Mesendoderm (in vitro differentiated cells): ENCODE results near the gene GRK3. TPM values are rescaled to one million over a fixed set of nuclear protein-coding genes. Genes with fewer than 3 reads are reported as not detected.
A peak's percentile ranks its signal among the peaks of the same experiment; 100 is the strongest.
"Not testable (repeated sequence)": the region's sequence is repeated elsewhere in the genome, so short reads cannot be mapped to it uniquely, and the experiment has no call there.

Experiments used
- DNase-seq: peaks from one replicate; pipeline ENCODE4 v3.0.0; 2013
- H2AK5ac ChIP-seq: 2 replicates; pipeline ENCODE4 v1.6.1; 2013; ENCODE audit warnings: low read length, inconsistent platforms
- H2BK120ac ChIP-seq: 2 replicates; pipeline ENCODE4 v1.6.1; 2013; ENCODE audit warnings: low read depth, mild to moderate bottlenecking, low read length, moderate library complexity, mixed read lengths
- H2BK15ac ChIP-seq: replicated peaks from 2 replicates; pipeline ENCODE4 v1.6.1; 2013; ENCODE audit warnings: low read depth, mild to moderate bottlenecking, moderate library complexity
- H2BK5ac ChIP-seq: 2 replicates; pipeline ENCODE4 v1.6.1; 2013; ENCODE audit warnings: low read length, inconsistent platforms
- H3K18ac ChIP-seq: 2 replicates; pipeline ENCODE4 v1.6.1; 2013; ENCODE audit warnings: mild to moderate bottlenecking, low read length, mixed read lengths
- H3K23ac ChIP-seq: one replicate; pipeline ENCODE4 v1.6.1; 2013; ENCODE audit warnings: low read length
- H3K27ac ChIP-seq: 2 replicates; pipeline ENCODE4 v1.5.1; 2013; ENCODE audit warnings: low read depth, mild to moderate bottlenecking, inconsistent platforms, low read length, moderate library complexity
- H3K27me3 ChIP-seq: 2 replicates; pipeline ENCODE4 v1.6.1; 2013; ENCODE audit warnings: low read length, control low read depth, mild to moderate bottlenecking, inconsistent platforms; ENCODE audit not compliant: insufficient read depth, poor library complexity
- H3K36me3 ChIP-seq: 2 replicates; pipeline ENCODE4 v1.6.1; 2013; ENCODE audit warnings: low read length, inconsistent platforms; ENCODE audit not compliant: control insufficient read depth, insufficient read depth
- H3K4ac ChIP-seq: one replicate; pipeline ENCODE4 v1.6.1; 2013; ENCODE audit warnings: low read depth, mild to moderate bottlenecking, low read length, moderate library complexity
- H3K4me1 ChIP-seq: 2 replicates; pipeline ENCODE4 v1.6.1; 2013; ENCODE audit warnings: low read depth, low read length, inconsistent platforms; ENCODE audit not compliant: control insufficient read depth
- H3K4me2 ChIP-seq: 2 replicates; pipeline ENCODE4 v1.6.1; 2013; ENCODE audit warnings: low read length
- H3K4me3 ChIP-seq: 2 replicates; pipeline ENCODE4 v1.5.1; 2013; ENCODE audit warnings: mild to moderate bottlenecking, low read length
- H3K56ac ChIP-seq: one replicate; pipeline ENCODE4 v1.6.1; 2013; ENCODE audit warnings: low read length
- H3K79me1 ChIP-seq: 2 replicates; pipeline ENCODE4 v1.6.1; 2013; ENCODE audit warnings: low read length, inconsistent platforms
- H3K79me2 ChIP-seq: 2 replicates; pipeline ENCODE4 v1.6.1; 2013; ENCODE audit warnings: mild to moderate bottlenecking, low read length; ENCODE audit not compliant: control insufficient read depth, insufficient read depth
- H3K9ac ChIP-seq: 2 replicates; pipeline ENCODE4 v1.6.1; 2013; ENCODE audit warnings: low read length, inconsistent platforms
- H4K5ac ChIP-seq: one replicate; pipeline ENCODE4 v1.6.1; 2013; ENCODE audit warnings: low read length
- H4K8ac ChIP-seq: one replicate; pipeline ENCODE4 v1.6.1; 2013; ENCODE audit warnings: low read depth, mild to moderate bottlenecking, control low read depth, low read length, moderate library complexity
- WGBS: extraction: QIAGEN DNeasy Blood & Tissue Kit; methylation state at CpG from one replicate; pipeline ENCODE4 v1.1.7; 2013; ENCODE audit warnings: low lambda C conversion rate, missing lambda C conversion rate; ENCODE audit not compliant: insufficient coverage; ENCODE audit errors: extremely low coverage; 5-methylcytosine and 5-hydroxymethylcytosine counted together
- polyA plus RNA-seq, 2 experiments: library from polyadenylated mRNA; stranded (reverse); fragments of 200-250 nt; gene quantifications; one replicate each; pipeline ENCODE4 v1.2.3, GENCODE V29; 2013

GRK3 gene
- 6.8 TPM for polyA plus RNA-seq (2013, experiment 1 of 2)
- 6.8 TPM for polyA plus RNA-seq (2013, experiment 2 of 2)

GRCh38 chr22:25564320-25564978, at the start of gene GRK3:
GRK3 (plus strand) TSS chr22:25564675; CDS start chr22:25565041, 366 bp downstream.
- Histone ChIP-seq H3K23ac (no peak within 1 kb of the TSS), H3K18ac (peak within 1 kb of the TSS; percentile 70), H3K4me1 (no peaks in the 10 kb centered on the region), H2BK5ac (no peak within 1 kb of the TSS), H3K79me2 (no peaks in the 10 kb centered on the region), H3K4ac (no peak within 1 kb of the TSS), H3K27ac (no peak within 1 kb of the TSS), H4K8ac (no peak within 1 kb of the TSS), H2BK15ac (no peak within 1 kb of the TSS), H3K56ac (peak within 1 kb of the TSS; percentile 86), H3K27me3 (peaks cover 4% of the 10 kb centered on the region), H4K5ac (no peak within 1 kb of the TSS), H3K36me3 (no peaks in the 10 kb centered on the region), H2AK5ac (no peak within 1 kb of the TSS), H3K4me3 (peak within 1 kb of the TSS; percentile 69), H3K4me2 (peak within 1 kb of the TSS; percentile 97), H3K9ac (peak within 1 kb of the TSS; percentile 74), H3K79me1 (no peaks in the 10 kb centered on the region), H2BK120ac (no peak within 1 kb of the TSS)
- WGBS = no CpG with 5 or more reads among the region's 73 CpGs
- peak; percentile 78 for DNase-seq

GRCh38 chr22:25518000-25518663, 46.3 kb upstream of the GRK3 start:
- H3K9ac ChIP-seq = no peak overlapping the region
- no peak overlapping the region for H3K23ac ChIP-seq
- WGBS = 100% methylated on average over 1 of the region's 12 CpGs
- H3K27ac ChIP-seq = no peak overlapping the region
- H4K8ac ChIP-seq = no peak overlapping the region
- H3K4ac ChIP-seq = no peak overlapping the region
- H3K4me1 ChIP-seq = no peaks in the 10 kb centered on the region
- H3K4me3 ChIP-seq = no peak overlapping the region
- no peaks in the 10 kb centered on the region for H3K79me2 ChIP-seq
- no peak overlapping the region for H3K56ac ChIP-seq
- H3K4me2 ChIP-seq = no peak overlapping the region
- H3K79me1 ChIP-seq = no peaks in the 10 kb centered on the region
- H4K5ac ChIP-seq = no peak overlapping the region
- DNase-seq = no peak
- no peak overlapping the region for H2BK5ac ChIP-seq
- H3K36me3 ChIP-seq = no peaks in the 10 kb centered on the region
- no peak overlapping the region for H2BK15ac ChIP-seq
- H2AK5ac ChIP-seq = no peak overlapping the region
- no peak overlapping the region for H2BK120ac ChIP-seq
- H3K27me3 ChIP-seq = no peaks in the 10 kb centered on the region
- H3K18ac ChIP-seq = no peak overlapping the region

DNA sequence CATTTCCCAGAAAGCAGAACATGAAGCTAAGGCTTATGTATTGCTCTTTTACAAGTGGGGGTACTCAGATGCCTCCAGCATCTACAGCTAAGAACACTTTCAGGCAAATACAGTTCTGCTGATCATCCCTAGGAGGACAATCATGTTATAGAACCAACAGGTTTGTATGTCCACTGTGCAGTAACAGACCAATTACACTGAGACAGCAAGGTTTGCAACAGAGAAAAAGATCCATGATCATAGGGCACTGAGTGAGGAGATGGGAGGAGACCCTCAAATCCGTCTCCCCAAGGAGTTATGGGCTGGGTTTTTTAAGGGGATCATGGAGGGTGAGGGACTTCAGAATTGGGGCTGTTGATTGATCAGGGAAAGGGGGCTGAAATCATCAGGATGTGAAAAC, 39.1 kb upstream of the GRK3 start:
- H3K4me3 ChIP-seq = no peak overlapping the region
- WGBS = no CpG with 5 or more reads among the region's 1 CpG
- H3K79me1 ChIP-seq = no peaks in the 10 kb centered on the region
- no peak overlapping the region for H2BK120ac ChIP-seq
- H4K5ac ChIP-seq = no peak overlapping the region
- no peaks in the 10 kb centered on the region for H3K27me3 ChIP-seq
- no peak overlapping the region for H2BK15ac ChIP-seq
- H3K23ac ChIP-seq = no peak overlapping the region
- no peak overlapping the region for H3K27ac ChIP-seq
- H2AK5ac ChIP-seq = no peak overlapping the region
- no peaks in the 10 kb centered on the region for H3K4me1 ChIP-seq
- H3K56ac ChIP-seq = no peak overlapping the region
- no peak overlapping the region for H2BK5ac ChIP-seq
- H3K79me2 ChIP-seq = no peaks in the 10 kb centered on the region
- H3K9ac ChIP-seq = no peak overlapping the region
- DNase-seq = no peak
- no peak overlapping the region for H3K18ac ChIP-seq
- H3K4me2 ChIP-seq = no peak overlapping the region
- no peak overlapping the region for H3K4ac ChIP-seq
- no peaks in the 10 kb centered on the region for H3K36me3 ChIP-seq
- no peak overlapping the region for H4K8ac ChIP-seq

DNA sequence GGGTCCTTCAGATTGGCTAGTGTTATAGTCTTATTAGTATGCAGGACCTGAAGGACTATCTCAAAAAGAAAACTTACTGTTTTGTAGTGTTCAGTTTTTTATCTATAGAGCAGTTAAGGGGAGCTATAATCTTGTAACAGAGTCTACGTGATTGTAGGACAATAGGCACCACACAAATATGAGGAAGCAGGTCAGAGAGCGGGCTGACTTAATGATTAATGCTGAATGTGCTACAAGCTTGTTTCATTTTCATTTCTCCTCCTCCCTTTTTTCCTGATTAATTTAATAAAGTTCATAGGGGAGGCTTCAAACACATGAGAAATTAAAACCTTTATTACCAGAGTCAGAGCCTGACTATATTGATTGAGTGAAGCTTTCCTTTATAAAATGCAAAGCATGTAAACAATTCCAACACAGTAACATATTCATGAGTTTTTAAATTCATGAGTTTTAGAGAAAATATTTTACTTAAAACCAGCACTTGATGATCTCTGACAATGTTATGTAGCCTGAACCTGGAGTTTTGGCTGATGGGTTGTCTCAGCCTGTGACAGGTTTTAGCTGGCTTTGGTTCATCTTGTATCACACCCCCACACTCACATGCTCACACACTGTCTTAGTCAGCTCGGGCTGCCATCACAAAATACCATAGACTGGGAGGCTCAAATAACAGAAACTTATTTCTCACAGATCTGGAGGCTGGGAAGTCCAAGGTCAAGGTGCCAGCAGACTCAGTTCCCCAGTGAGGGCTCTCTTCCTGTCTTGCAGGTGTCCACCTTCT, 38.5 kb upstream of the GRK3 start:
- not testable (repeated sequence) for H3K18ac ChIP-seq, H3K79me2 ChIP-seq, H4K8ac ChIP-seq, DNase-seq, H3K9ac ChIP-seq, H3K4me1 ChIP-seq, H3K79me1 ChIP-seq, H2BK5ac ChIP-seq, H2BK15ac ChIP-seq, H4K5ac ChIP-seq, H3K56ac ChIP-seq, H3K27ac ChIP-seq, H3K4ac ChIP-seq, H3K4me3 ChIP-seq, H3K4me2 ChIP-seq, H3K27me3 ChIP-seq, H2BK120ac ChIP-seq, H3K23ac ChIP-seq, H3K36me3 ChIP-seq, H2AK5ac ChIP-seq
- WGBS = no CpG with 5 or more reads among the region's 3 CpGs

GRCh38 chr22:25527016-25527415, 37.5 kb upstream of the GRK3 start:
- WGBS = no CpG with 5 or more reads among the region's 1 CpG
- not testable (repeated sequence) for H2AK5ac ChIP-seq

More at GRCh38 chr22:25527016-25527415, 37.5 kb upstream of the GRK3 start:
- H3K79me1 ChIP-seq, H2BK15ac ChIP-seq, H3K23ac ChIP-seq, H3K36me3 ChIP-seq, H3K4me3 ChIP-seq, H4K5ac ChIP-seq, H3K4ac ChIP-seq, H2BK5ac ChIP-seq, H3K4me2 ChIP-seq, H3K27me3 ChIP-seq, H3K79me2 ChIP-seq, DNase-seq, H3K4me1 ChIP-seq, H4K8ac ChIP-seq, H3K9ac ChIP-seq, H3K27ac ChIP-seq, H2BK120ac ChIP-seq, H3K18ac ChIP-seq, H3K56ac ChIP-seq: not testable (repeated sequence)
